ENCODE results near the gene ACTRT3.
A peak's percentile ranks its signal among the peaks of the same experiment; 100 is the strongest.

The ACTRT3 gene

GRCh38 chr3:169769287-169770181, at the start of gene ACTRT3:
Gene ACTRT3 (minus strand): TSS chr3:169769561. CDS start chr3:169769520, 41 bp downstream.
- peak; percentile 53 for FAIRE-seq

GRCh38 chr3:169818316-169818715, 49.0 kb upstream of the ACTRT3 start:
- FAIRE-seq = no peak

DNA sequence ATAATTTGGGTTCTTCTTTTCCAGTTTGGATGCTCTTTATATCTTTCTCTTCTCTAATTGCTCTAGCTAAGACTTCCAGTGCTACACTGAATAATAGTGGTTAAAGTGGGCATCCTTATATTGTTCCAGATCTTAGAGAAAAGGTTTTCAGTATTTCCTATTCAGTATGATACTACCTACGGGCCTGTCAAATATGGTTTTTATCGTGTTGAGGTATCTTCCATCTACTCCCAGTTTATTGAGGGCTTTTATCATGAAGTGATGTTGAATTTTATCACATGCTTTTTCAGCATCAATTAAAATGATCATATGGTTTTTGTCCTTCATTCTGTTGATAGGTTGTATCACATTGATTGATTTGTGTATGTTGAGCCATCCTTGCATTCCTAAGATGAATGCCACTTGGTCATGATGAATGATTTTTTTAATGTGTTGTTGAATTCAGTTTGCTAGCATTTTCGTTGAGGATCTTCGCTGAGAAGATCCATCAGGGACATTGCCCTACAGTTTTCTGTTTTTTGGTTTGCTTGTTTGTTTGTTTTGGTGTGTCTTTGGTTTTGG, 46.3 kb upstream of the ACTRT3 start:
- FAIRE-seq = no peak

- no peak for FAIRE-seq
These were observed 44.6 kb upstream of the ACTRT3 start for GRCh38 chr3:169813757-169814517.

- FAIRE-seq = no peak
These were observed 43.9 kb upstream of the ACTRT3 start for GRCh38 chr3:169813278-169813677.

DNA sequence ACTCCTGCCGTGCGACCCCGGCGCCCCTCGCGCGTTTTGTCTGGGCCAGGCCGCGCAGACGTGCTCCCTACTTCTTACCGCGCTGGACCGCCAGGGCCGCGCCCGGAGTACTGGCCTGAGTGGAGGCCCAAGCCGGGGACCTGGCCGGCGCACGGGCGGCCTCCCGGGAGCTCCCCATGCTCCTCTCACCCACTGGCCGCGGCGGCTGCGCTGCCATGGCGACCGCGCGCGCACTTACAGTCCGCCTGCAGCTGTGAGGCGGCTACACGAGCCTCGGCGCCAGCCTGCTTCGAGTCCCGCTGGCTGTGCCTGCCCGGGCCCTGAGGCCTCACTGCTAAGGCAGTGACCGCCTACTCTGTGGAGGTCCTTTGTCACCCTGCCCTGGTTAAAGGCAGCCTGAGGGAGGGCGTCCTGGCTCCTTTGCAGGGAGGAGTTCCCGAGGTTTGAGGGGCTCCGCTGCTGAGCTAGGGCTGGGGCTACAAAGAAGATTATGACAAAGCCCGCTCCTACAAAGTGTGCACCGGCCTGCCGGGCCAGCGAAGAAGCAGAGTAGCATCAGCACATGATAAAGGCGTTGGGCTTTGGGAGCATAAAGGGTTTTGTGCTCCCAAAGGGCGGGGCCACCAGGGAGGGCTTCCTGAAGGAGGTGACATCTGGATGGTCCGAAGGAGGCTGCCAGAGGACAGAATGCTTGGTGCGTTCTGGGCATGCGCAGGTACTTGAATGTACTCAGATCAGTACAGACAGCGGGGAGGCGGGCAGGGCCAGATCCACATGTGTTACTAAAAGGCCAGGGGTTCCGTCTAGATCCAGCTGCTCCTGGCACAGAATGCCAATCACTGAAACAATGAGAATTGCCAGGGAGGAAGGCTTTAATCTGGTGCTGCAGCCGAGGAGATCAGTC, 43.2 kb upstream of the ACTRT3 start, which contains the start of the genes LRRC34 and LRRIQ4:
TSS of gene LRRC34 (minus strand) at position 573 of the 904 bp plus-strand sequence. CDS start at position 217, 356 bp downstream.
TSS of gene LRRIQ4 (plus strand) at position 539 of the 904 bp plus-strand sequence. CDS start 9,052 bp downstream, outside the sequence.
- no peak for FAIRE-seq

DNA sequence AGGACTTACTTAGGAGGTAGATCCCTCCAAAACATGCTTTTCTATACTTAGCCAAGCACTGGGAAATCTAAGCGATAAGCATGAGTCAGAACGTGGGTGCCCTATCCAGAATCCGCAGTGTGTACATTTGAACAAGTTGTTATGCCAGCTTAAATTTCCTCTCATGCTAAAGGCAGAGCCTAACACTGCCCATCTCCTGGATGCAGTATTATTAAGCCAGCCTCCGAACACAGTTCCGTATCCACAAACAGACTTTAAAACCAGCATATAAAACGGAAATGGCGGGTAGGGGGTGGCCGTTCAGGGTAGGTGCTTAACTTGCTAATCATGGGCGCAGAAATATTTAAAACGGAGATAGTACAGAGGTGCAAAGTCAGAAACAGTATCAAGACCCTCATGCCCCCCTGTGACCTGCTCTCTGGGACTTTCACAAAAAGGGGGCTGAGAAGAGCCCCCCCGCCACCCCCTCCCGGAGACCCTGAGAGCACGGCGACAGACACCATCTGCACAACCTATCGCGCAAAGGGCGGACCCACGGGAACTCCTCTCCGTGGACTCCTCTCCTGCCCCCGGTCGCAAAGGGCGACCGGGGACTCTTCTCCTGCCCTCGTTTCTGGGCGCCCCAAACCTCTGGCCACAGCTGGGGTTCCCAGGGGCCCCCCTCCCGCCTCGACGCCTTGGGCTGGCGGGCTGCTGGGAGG, 42.4 kb upstream of the ACTRT3 start:
- FAIRE-seq = no peak

DNA sequence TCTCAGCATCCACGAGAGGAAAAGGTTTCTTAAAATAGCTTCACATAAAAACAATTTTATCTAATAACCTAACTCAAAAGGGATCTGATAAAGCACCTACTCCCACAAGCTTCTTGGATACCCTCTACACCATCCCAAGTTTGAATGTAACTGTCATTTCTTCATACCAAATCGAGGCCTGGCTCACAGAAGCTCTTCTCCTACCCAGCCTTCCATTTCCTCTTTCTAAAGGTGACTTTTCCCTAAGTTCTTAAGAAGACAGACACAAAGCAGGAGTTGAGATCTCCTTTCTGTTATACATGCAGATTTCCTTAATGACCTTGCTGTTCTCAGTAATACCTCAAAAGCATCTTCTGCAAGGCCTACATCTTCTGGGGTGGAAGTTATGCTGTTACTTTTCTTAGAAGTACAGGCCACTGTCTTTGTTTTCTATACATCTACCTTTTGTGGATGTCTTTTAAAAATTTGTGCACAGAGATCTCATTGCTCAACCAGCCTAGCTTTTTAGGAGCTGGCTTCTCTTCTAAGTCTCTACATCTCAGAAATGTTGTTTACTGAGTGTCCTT, 40.0 kb upstream of the ACTRT3 start:
- FAIRE-seq = no peak

DNA sequence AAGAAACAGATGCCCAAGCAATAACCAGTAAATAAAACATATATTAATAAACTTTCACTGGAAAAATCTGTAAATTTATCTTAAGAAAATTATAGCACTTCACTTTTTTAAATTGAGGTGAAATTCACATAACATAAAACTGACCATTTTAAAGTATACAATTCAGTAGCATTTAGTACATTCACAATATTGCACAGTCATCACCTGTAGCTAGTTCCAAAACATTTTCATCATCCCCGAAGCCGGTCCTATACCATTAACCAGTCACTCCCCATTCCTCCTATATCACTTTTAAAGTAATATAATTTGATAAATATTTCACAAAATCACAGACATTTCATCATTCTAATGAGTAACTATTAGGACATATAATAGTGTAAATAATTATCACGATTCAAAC, 35.3 kb upstream of the ACTRT3 start:
- FAIRE-seq = no peak

DNA sequence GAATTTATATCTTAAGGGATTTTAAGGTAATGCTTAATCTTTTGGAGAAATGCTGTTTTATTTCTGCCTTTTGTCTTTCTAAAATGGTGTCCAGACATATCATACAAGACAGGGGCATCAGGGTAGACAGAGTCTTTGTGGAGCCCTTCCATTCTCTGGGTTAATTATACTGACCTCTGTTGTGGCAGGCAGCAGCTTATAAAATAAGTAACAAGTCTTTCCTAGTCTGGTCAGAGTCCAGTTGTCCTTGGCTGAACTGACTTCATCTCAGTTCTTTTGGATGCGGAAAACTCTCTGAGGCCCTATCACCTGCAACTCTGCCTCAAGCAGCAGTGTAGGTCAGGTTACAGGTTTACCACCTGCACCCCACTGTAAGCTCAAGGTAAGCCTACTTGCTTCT, 23.0 kb upstream of the ACTRT3 start:
- no peak for FAIRE-seq

GRCh38 chr3:169790687-169791429, 21.5 kb upstream of the ACTRT3 start:
- FAIRE-seq = no peak

DNA sequence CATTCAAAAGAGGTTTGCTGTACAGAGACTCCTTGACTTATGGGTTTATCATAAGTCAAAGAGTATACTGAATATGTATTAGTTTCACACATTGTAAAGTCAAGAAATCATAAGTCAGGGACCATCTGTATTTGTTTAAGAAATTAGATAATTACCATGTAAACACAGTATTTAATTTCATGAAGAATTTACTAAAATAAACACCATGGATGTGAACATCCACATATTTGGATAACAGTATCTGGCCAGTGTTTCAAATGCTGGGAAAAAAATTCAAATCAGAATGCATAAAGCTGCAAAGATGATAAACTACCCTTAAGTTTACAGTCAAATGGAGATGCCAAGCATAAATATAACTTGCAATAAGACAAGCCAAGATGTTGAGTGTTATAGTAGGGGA, 20.9 kb upstream of the ACTRT3 start:
- no peak for FAIRE-seq

DNA sequence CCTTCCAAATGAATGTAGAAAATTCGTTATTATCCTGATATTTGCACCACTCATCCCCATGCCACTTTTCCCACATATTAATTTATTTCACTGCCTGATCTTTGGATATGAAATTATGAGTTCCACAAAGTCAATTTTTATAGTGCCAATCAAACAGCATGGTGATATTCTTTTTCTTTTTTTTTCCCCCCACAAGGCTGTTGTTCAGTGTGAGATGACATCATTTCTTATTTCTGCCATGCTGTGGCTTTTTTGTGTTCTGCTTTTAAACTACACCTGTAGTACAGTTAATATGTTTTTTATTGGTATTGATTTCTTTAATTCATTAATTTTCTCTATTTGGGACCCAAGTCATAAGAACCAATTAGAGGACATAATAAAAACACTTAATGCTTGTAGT, 18.4 kb upstream of the ACTRT3 start:
- no peak for FAIRE-seq

DNA sequence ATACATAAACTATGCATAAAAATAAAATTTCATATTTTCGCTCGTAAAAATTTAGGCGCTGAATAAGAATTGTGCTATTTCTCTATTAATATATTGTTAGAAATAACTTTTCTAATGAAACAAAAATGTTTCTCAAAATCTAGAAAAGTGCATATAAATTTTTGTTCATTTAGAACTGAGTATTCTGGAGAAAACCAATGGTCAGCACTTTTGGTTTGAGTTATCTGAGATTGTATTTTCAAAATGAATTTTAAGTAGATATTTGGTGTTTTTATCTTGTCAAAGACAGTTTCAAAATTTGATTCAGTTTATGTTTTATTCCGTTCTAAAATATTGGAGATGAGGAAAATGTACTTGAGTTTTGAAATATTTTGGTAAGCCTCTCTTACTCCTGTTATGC, 17.8 kb upstream of the ACTRT3 start:
- no peak for FAIRE-seq

DNA sequence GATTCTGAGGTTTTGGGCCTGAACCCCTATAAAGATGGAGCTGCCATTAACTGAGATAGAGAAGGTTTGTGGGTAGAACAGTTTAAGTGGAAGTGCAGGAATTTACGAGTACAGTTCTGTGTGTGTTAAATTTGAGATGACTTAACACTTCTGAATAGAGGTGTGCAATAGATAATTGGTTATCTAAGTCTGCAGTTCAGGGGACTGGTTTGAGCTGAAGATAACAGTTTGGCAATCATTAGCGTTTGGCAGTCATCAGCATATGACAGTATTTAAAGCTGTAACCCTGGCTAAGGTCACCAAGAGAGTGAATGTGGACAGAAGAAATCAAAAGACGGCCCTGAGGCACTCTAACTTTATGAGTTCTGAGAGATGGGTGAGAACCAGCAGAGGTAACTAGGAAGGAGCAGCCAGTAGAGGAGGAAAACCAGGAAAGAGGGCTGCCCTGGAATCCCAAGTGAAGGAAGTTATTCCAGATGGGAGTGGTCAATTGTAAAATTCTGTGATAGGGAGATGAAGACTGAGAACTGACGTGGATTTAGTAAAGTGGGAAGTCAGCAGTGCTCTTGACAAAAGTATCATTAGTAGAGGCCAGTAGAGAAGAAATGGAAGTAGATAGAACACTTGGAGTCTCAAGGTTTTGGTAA, 12.0 kb upstream of the ACTRT3 start:
- FAIRE-seq = no peak

DNA sequence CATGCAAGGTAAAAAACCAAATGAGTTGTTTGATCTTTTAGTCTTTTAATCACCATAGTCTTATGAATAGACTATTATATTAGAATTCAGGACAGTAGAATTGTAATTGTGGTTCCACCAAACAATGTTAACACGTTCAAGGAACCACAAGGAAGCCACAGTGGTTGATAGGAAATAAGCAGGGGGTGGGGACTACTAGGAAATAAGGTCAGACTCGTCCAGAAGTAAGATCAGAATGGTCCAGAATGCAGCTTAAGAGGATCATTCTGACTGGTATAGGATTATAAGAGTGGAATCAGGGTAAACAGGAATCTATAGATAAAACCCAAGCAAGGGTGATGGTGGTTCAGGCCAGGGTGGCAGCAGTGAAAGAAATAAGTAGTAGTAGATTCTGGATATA, 11.4 kb upstream of the ACTRT3 start:
- no peak for FAIRE-seq

DNA sequence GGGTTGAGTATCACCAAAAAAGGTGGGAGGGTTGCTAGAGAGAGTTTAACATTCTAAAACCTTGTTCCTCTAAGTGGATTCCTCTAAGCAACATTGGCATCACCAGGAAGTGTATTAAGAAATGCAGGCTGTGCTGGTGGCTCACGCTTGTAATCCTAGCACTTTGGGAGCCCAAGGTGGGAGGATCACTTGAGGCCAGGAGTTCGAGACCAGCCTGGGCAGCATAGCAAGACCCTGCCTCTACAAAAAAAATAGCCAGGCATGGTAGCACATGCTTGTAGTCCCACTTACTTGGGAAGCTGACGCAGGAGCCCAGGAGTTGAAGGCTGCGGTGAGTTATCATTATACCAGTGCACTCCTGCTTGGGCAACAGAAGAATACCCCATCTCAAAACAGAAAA, 8.5 kb upstream of the ACTRT3 start:
- no peak for FAIRE-seq

GRCh38 chr3:169774186-169774585, 4.8 kb upstream of the ACTRT3 start:
- FAIRE-seq = no peak

DNA sequence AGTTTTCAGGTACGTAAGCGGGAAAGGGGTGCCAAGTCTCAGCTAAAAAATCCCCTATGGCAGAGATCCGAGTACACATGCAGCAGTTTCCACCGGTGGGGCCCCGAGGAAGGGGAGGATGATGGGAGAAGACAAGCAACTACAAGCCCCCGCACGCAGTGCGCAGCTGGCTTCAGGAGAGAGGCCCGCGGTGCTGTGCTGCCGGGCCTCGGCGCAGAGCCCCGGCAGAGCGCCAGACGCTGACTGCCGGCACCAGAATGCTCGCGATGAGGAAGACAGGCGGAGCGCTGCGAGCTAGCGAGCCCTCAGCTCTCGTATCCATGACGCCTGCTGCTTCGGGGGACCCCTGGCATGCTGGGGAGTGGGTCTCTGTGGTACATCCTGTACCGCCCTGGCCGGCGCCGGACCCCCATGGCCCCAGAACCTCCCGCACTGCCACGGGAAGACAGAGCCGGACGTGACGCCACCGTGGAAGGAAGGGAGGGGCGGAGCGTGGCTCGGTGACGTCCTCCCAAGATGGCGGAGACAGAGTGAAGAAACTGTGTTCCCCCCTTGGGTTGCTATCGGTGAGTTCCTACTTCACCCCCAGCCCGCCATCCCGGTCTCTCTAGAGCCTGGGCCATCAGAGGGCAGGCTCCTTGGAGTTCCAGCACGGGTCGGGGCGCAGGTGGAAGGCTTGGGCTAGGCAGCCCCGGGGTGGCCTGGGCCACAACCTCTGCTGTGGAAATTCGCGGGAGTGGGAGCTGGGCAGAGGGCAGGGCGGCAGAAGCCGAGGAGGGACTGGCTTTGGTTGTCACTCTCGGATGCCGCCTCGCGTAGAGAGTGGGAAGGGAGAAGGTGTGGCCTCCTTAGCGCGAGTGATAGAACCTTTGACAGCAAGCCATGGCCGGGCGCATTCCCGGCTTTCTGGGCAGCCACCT, 3.8 kb upstream of the ACTRT3 start, which contains the start of gene MYNN:
TSS of gene MYNN (plus strand) at position 500 of the 920 bp plus-strand sequence. CDS start 900 bp downstream, outside the sequence.
- FAIRE-seq = peak; percentile 41

Measured in islet of Langerhans (tissue), 1 donor.